Right forelimb (tissue), 1 donor: ENCODE results near the gene ZBTB48.
"Not testable (repeated sequence)": the region's sequence is repeated elsewhere in the genome, so short reads cannot be mapped to it uniquely, and the experiment has no call there.

Source experiments
- DNase-seq: peaks from one replicate; pipeline ENCODE4 v3.0.0-alpha.2; 2018

Gene ZBTB48

DNA sequence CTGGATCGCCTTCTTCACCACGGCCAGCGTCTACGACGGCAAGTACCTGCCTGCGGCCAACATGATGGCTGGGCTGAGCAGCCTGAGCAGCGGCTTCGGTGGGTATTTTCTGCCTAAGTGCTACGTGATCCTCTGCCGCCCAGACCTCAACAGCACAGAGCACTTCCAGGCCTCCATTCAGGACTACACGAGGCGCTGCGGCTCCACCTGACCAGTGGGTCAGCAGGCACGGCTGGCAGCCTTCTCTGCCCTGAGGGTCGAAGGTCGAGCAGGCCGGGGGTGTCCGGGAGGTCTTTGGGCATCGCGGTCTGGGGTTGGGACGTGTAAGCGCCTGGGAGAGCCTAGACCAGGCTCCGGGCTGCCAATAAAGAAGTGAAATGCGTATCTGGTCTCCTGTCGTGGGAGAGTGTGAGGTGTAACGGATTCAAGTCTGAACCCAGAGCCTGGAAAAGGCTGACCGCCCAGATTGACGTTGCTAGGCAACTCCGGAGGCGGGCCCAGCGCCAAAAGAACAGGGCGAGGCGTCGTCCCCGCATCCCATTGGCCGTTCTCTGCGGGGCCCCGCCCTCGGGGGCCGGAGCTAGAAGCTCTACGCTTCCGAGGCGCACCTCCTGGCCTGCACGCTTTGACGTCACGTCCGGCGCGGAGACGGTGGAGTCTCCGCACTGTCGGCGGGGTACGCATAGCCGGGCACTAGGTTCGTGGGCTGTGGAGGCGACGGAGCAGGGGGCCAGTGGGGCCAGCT, at the start of gene ZBTB48:
ZBTB48 (plus strand) TSS at position 621 of the 745 bp plus-strand sequence. CDS start 616 bp downstream, outside the sequence.
- DNase-seq: peak; percentile 100

DNA sequence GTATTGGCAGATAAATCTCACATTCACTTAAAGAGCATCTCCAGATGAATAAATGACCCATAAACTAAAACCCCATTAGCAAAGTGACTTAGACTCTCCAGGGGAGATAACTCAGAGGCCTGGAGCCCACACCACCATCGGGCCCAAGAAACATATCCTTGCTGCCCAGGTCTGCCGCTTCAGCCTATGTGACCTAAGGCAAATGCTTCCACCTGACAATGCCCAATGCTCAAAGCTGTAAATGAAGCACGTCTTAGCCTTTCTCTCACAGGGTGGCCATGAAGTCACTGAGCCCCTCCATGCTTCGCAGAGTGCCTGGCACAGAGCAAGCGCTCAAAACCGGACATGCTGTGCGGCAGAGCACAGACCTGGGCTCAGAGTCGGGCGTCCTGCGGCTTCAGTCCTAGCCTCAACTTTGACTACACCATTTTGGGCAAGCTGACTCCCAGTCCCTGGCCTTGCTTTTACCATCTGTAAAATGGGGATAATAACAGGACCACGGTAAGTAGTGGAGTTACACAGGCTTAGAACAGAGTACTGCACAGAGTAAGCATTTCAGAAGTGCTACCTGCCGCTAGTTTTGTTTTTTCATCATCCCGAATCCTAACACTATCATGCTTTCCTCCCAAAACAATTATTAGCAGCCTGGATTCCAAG, 49.2 kb upstream of the ZBTB48 start:
- no peak for DNase-seq

DNA sequence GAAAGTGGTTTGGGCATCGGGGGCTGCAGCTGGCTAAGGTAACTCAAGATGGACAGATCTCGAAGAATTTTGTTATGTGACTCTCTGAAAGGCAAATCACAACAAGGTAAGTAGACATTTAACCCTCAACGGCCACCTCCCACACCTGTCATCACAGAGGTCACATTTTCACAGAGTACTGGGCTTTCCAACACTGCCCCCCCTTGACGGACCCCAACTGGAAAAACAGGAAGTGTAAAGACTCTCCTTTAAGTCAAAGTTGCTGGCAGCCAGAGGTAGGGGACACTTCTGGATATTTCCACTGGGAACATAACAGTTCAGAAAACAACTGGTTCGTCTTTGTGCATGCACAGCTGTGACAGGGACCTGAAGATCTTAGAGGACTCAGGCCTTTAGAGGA, 47.8 kb upstream of the ZBTB48 start:
- DNase-seq: no peak

DNA sequence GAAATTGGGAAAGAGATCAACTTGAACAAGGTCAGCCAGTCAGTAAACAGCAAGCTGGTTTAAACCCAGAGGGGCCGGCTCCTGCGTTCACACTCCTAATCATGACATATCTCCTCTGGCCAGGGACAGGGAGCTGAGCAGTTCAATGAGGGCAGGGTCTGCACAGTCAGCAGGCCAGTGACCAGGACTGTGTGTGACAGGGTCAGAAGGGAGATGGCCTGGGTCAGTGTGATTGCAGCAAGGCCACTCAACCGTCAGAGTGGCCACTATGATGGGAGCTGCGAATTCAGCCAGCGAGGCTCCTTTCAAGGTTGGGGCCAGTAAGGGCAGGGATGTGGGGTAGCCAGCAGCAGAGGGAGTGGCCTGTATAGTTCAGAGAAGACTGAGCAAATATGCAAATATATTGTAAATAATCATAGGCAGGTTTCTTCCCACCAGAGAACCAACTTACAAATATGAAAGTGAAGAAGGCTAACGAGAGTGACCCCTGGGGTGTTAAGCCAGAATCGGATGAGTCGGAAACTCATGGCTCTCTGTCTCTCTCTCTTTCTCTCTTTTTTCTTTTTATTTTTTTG, 45.5 kb upstream of the ZBTB48 start:
- DNase-seq: no peak

DNA sequence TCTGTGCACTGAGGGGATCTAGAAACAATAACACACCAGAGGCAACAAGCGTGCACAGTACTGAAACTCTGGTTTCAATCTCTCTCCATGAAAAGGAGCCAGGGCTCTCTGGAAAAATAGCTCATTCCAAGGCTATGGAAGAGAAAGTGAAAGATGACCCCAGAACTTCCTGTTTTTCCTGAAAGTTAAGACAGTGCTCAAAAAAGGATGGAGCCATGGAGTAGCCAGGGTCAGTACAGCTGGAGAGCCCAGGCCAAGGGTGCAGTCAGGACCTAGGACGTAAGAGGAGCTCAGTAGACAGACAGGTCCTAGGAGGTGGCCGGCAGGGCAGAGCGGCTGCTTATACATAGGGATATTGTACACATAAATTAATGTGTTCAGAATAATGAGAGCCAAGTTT, 44.6 kb upstream of the ZBTB48 start:
- no peak for DNase-seq

DNA sequence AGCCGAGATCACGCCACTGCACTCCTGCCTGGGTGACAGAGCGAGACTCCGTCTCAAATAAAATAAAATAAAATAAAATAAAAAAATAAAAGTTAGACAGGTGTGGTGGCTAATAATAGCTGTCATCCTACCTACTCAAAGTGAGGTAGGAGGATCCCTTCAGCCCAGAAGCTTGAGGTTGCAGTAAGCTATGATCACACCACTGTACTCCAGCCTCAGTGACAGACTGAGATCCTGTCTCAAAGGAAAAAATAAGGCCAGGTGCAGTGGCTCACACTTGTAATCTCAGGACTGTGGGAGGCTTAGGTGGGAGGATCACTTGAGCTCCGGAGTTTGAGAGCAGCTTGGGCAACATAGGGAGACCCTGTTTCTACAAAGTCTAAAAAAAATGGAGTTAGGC, 43.5 kb upstream of the ZBTB48 start:
- no peak for DNase-seq

DNA sequence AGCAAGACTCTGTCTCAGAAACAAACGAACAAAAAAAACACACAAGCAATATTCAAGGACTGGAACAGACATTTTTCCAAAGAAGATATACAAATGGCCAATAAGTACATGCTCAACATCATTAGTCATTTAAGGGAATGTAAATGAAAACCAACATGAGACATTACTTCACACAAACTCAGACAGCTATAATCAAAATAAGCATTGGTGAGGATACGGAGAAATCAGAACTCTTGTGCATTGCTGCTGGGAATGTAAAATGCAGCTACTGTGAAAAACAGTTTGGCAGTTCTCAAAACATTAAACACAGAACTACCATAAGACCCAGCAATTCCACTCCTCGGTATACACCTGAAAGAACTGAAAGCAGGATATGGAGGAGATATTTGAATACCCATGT, 40.8 kb upstream of the ZBTB48 start:
- no peak for DNase-seq

DNA sequence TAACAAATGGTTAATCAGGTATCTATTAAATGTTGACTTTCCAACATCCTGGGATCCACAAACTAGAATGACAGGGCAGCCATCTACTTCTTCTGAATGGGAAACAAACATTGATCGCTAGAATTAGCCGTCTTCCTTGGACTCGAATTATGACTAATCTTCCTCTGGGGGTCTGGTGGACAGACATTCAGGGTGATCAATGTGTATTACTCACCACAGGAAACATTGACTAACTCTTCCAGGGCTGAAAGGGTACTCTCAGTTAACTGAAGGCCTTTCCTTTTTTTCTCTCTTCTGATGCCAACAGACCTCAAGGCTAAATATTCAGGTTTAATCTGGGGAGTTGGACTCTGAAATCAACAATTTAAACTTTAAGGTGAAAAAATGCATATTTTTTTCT, 35.0 kb upstream of the ZBTB48 start:
- DNase-seq: no peak

DNA sequence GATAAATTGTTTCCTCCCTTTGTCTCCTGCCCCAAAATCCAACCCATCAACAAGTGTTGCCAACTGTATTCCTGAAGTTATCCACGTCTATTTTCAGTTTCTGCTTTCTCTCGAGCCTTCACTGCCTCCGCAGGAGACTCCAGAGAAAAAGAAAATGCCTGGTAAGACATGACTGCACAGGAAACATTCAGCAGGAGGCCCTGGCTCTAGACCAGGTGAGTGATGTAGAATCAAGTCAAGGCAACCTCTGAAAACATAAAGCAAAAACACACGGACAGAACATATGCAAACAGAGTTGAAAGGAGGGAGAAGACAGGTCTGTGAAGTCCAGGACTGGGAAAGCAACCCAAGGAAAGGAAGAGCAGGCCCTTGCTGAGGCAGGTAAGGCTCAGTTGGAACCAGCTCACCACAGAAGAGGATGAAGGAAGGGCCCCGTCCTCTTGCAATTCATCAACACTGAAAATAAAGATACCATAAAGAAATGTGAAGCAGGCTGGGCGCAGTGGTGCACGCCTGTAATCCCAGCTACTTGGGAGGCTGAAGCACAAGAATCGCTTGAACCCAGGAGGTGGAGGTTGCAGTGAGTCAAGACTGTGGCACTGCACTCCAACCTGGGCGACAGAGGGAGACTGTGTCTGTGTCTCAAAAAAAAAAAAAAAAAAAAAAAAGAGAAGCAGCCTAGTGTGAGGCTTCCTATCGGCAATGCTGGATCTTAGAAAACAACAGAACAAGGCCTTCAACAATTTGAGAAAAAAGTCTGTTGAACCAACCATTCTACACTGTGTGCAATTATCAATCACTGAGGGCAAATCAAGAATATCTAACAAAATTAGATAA, 34.3 kb upstream of the ZBTB48 start:
- DNase-seq: no peak

DNA sequence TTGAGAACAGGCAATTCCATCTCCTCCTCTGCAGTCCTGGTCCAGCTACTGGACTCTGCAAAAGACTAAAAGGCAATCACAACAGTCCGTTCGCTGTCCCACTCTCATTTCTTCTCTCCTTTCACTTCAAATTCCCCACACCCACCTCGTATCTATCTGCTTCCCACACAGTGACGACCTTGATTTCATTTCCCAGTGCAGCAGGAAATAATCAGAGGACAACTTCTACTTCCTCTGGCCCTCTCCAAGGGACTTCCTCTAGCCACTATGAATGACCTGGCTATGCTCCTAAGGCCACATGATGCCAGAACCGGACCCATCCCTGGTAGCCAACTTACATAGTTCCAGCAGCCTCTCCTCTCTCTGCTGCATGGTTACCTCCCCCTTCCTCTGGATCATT, 33.5 kb upstream of the ZBTB48 start:
- DNase-seq: no peak

DNA sequence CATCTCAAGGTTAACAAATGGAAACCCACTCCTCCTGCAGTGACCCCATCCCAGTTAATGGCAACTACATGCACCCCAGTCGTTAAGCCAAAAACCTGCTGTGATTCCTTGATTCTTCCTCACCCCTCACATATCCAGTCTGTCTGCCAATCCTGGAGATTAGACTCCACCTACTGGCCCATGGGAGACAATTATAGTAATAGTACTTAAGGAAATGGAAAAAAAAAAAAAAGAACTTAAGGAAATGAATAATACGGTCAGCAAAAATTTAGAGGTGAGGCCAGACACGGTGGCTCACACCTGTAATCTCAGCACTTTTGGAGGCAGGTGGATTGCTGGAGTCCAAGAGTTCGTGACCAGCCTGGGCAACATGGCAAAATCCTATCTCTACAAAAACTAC, 32.5 kb upstream of the ZBTB48 start:
- no peak for DNase-seq

DNA sequence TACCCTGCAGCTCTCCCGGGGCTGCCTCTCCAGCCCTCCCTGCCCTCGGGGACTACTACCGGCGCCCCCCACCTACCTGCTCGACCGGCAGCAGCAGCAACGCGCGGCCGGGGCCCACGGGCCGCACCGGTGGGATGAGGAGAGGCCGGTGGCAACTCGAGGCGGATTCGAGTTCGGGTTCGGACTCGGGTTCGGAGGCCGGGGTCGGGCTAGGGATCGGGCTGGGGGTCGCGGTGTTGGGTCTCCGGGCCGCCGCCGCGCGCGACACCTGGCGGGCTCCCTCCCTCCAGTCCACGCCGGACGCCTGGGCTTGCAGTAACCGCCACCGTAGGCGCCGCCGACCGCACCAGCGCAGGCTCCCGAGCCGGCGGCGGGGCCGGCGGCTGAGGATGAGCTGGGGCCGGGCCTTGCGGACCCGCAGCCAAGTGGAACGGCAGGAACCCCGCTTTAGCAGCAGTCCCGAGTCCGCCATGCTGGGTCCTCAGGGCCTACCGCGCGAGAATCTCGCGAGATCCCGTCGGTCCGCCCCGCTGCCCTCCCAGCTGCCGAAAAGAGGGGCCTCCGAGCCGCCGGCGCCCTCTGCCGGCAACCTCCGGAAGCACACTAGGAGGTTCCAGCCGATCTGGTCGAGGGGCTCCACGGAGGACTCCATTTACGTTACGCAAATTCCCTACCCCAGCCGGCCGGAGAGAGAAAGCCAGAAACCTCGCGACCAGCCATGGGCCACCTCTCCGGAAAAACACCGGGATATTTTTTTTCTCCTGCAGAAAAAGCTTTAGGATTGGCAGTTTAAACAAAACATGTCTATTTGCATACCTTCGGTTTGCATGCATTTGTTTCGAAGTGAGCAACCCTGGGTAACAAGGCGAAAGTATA, 25.5 kb upstream of the ZBTB48 start, which contains the start of gene NOL9:
NOL9 (minus strand) TSS at position 483 of the 876 bp plus-strand sequence; CDS start at position 472, 11 bp downstream.
- peak; percentile 98 for DNase-seq

DNA sequence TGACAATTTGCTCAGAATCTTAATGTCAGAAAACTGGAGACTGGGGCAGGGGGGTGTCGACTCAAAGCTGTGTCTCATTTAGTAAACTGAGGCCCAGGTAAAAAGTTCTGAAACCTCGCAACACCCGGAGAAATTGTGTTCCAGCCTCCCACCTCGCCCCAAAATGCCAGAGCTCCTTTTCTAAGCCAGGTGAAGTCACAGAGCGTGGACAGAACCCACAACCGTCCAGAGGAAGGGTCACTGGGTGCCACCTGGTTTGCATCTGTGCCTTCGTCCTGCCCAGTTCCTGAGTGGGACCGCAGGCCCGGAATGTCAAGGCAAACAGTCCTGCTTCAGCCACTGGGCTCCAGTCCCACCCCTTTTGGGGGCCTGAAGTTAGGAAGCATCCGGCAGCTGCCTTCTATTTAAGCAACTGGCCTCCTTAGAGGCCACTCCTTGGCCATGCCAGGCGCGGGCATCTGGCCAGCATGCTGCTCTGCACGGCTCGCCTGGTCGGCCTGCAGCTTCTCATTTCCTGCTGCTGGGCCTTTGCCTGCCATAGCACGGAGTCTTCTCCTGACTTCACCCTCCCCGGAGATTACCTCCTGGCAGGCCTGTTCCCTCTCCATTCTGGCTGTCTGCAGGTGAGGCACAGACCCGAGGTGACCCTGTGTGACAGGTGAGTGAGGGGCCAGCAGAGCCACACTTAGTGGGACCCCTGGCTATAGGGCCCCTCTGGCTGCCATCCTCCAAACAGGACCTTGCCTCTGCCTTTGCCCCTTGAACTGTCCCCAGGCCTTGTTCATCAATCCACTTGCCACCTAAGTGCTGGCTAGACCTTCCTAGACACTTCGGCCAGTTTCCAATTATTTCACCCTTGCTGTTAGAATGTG, 24.7 kb upstream of the ZBTB48 start, which contains the start of gene TAS1R1:
TAS1R1 (plus strand) TSS at position 401 of the 872 bp plus-strand sequence; CDS start at position 468, 67 bp downstream.
- peak; percentile 69 for DNase-seq

DNA sequence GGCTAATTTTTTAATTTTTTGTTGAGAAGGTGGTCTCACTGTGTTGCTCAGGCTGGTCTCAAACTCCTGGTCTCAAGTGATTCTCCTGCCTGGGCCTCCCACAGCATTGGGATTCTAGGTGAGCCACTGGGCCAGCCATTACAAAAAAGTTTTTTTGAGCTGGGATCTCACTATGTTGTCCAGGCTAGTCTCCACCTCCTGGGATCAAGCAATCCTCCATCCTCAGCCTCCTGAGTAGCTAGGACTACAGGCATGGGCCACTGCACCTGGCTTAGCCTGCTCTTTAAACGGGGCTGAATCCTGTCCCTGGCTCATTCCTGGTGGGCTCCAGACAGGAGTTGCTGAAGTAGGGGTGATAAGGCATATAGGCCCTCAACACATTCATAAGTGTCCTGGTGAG, 22.2 kb upstream of the ZBTB48 start:
- no peak for DNase-seq

DNA sequence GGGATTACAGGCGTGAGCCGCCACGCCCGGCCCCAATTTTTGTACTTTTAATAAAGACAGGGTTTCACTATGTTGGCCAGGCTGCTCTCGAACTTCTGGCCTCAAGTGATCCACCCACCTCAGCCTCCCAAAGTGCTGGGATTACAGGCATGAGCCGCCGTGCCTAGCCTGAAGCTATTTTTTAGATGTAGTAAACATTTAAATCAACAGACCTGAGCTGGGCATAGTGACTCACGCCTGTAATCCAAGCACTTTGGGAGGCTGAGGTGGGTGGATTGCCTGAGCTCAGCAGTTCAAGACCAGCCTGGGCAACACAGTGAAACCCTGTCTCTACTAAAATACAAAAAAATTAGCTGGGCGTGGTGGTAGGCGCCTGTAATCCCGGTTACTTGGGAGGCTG, 20.6 kb upstream of the ZBTB48 start:
- not testable (repeated sequence) for DNase-seq

DNA sequence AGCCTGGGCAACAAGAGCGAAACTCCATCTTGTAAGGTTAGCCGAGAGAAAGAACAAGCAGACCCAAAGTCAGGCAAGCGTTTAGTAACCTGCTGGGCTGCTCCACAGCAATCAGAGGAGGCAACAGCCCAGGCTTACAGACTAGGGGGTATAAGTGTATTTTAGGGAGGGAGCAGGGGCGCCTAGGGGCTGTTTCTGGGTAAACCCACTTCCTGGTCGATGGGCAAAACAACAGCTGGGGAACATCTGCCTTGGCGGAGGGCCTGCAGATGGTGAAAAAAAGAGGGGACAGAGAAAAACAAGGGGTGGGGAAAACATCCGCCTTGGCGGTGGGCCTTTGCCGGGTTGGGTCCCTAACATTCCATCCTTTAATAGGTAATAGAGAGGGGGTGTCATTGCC, 19.5 kb upstream of the ZBTB48 start:
- DNase-seq: no peak

DNA sequence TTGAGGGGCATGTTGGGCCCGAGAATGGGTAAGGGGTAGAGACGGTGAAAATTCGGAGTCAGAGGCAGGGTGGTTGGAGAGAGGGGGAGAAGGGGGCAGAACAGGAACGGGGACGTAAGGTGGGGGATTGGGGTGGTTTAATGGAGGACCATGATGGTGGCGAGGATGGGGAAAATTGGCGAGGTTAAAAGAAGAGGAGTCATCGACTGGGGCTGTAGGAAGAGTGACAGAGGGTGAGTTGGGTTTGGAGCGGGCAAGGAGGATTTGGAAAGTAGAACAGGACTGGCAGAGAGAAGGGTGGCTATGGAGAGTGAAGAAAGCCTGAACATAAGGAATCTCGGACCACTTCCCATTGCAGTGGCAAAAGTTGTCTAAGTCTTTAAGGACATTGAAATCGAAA, 10.8 kb upstream of the ZBTB48 start:
- DNase-seq: no peak

DNA sequence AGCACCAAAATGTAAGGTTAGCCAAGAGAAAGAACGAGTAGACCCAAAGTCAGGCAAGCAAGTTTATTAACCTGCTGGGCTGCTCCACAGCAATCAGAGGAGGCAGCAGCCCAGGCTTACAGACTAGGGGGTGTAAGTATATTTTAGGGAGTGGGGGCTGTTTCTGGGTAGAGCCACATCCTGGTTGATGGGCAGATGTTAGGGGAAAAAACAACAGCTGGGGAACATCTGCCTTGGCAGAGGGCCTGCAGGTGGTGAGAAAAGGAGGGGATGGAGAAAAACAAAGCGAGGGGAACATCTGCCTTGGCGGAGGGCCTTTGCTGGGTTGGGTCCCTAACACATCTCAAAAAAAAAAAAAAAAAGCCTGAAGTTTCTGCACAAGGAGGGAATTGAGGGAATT, 9.7 kb upstream of the ZBTB48 start:
- DNase-seq: no peak

DNA sequence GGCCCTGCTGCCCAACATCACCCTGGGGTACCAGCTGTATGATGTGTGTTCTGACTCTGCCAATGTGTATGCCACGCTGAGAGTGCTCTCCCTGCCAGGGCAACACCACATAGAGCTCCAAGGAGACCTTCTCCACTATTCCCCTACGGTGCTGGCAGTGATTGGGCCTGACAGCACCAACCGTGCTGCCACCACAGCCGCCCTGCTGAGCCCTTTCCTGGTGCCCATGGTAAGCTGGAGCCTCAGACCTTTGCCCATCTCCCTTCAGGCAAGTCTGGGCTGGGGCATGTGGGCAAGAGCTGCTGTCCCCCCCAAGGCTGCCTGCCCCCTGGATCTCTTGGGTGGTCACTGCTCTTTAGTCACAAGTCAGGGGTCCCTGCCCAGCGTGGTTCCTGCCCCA, 8.8 kb upstream of the ZBTB48 start:
- DNase-seq: no peak

DNA sequence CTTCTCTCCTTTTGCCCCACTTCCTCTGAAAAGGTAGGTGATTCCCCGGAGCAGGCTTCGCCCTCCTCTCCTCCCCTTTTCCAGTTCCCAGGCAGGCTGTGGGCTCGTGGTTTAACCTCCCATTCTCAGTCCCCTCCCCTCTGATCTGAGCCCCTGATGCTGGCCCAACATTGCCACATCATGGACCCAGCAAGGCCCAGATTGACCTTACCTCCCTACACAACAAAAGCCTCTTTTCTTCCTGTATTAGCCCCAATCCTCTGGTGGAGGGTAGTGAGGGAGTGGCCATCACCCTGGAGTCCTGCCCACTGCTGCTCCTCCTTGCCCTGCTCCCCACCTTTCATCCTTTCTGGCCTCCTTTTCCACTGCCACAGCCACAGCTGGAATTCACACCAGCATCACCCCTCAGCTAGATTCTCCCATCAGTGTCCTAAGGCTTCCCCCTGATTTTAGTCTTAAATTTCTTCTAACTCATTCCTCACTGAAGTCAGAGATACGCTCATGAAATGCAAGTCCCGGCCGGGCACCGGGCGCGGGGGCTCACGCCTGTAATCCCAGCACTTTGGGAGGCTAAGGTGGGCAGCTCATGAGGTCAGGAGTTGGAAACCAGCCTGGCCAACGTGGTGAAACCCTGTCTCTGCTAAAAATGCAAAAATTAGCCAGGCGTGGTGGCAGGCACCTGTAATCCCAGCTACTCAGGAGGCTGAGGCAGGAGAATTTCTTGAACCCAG, 7.0 kb upstream of the ZBTB48 start:
- no peak for DNase-seq
